BE2C (cell line): ENCODE data around the gene METTL24.

Source experiments
- DNase-seq: peaks from one replicate; pipeline ENCODE4 v3.0.0-alpha.2; 2020
- H3K27me3 ChIP-seq: fragments of 250-450 bp; sonication (Bioruptor Pico); 2 replicates; pipeline ENCODE4 v1.5.1; 2020; ENCODE audit warnings: mild to moderate bottlenecking
- H3K36me3 ChIP-seq: fragments of 250-450 bp; sonication (Bioruptor Pico); 2 replicates; pipeline ENCODE4 v1.5.1; 2020; ENCODE audit warnings: mild to moderate bottlenecking
- H3K4me1 ChIP-seq: fragments of 250-450 bp; sonication (Bioruptor Pico); 2 replicates; pipeline ENCODE4 v1.5.1; 2020
- H3K4me3 ChIP-seq: 2 replicates; pipeline ENCODE4 v1.5.1; 2011; ENCODE audit warnings: low read depth, low read length
- H3K9me3 ChIP-seq: fragments of 250-450 bp; sonication (Bioruptor Pico); 2 replicates; pipeline ENCODE4 v1.5.1; 2020
- TF ChIP-seq, protein P1 (sequence below): IDR thresholded peaks from 2 replicates; pipeline ENCODE4 v1.5.1; 2012; ENCODE audit warnings: mild to moderate bottlenecking, low read depth, low read length

METTL24 gene

DNA sequence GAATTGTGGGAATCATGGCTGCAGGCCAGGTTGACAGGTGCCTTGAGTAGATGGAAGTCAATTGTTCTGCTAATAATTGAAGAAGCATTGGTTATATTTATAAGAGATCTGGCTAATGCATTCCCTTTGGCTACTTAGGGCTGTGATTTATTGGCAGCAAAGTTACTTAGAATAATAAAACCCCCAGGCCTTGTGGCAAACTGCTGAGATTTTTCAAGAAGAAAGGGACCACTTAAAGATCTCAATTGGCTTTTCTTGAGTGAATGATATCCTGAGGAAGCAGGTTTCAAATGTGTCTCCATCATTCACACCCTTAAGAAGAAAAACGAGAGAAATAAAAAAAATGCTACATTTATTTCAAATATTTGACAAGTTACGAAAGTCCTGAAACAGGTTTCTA is 29.8 kb upstream of the METTL24 start:
- DNase-seq: no peak
- Histone ChIP-seq H3K4me3 (no peak overlapping the region), H3K4me1 (no peaks in the 10 kb centered on the region), H3K36me3 (no peaks in the 10 kb centered on the region), H3K9me3 (no peaks in the 10 kb centered on the region; the same call in 1 of the 2 replicates), H3K27me3 (no peaks in the 10 kb centered on the region)
- TF ChIP-seq, protein P1, sequence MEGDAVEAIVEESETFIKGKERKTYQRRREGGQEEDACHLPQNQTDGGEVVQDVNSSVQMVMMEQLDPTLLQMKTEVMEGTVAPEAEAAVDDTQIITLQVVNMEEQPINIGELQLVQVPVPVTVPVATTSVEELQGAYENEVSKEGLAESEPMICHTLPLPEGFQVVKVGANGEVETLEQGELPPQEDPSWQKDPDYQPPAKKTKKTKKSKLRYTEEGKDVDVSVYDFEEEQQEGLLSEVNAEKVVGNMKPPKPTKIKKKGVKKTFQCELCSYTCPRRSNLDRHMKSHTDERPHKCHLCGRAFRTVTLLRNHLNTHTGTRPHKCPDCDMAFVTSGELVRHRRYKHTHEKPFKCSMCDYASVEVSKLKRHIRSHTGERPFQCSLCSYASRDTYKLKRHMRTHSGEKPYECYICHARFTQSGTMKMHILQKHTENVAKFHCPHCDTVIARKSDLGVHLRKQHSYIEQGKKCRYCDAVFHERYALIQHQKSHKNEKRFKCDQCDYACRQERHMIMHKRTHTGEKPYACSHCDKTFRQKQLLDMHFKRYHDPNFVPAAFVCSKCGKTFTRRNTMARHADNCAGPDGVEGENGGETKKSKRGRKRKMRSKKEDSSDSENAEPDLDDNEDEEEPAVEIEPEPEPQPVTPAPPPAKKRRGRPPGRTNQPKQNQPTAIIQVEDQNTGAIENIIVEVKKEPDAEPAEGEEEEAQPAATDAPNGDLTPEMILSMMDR: no peak

DNA sequence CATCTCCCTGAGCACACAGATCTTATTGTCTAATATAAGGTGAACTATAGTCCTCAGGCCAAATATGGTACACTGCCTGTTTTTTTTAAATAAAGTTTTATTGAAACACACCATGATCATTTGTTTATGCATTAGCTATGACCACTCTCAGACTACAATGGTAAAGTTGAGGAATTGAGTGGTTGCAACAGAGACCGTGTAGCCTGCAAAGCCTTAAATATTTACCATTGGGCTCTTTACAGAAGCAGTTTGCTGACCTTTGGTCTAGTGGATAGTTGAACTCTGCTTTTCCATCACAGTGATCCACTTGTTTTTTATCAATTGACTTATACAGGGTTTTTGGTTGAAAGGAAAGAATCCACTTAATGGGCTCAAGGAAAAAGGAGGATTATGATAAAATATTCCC is 27.3 kb upstream of the METTL24 start:
- TF ChIP-seq, protein P1: no peak
- no peaks in the 10 kb centered on the region for H3K27me3 ChIP-seq
- H3K4me1 ChIP-seq: no peaks in the 10 kb centered on the region
- no peaks in the 10 kb centered on the region; the same call in 1 of the 2 replicates for H3K9me3 ChIP-seq
- H3K36me3 ChIP-seq: no peaks in the 10 kb centered on the region
- no peak for DNase-seq
- H3K4me3 ChIP-seq: no peak overlapping the region

DNA sequence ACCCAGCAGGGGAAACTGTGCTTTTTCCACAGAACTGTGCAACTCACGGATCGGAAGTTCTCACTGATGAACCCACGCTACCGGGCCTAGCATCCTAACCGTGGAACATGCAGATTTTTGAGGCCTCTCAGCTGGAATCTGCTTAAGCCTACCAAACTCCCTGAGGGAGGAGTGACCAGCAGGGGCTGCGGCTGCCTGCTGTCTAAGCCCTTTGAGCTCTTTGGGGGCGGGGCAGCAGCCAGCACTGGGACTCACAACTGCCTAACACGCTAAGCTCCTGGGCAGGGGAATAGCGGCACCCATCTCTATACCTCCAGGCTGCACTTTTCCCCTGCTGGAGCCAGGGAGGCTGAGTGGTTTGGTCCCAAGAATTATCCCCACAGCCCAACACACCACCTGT is 20.4 kb upstream of the METTL24 start:
- no peak for DNase-seq
- no peaks in the 10 kb centered on the region for H3K36me3 ChIP-seq
- no peaks in the 10 kb centered on the region for H3K27me3 ChIP-seq
- no peak overlapping the region for H3K4me3 ChIP-seq
- no peaks in the 10 kb centered on the region for H3K9me3 ChIP-seq
- H3K4me1 ChIP-seq: no peaks in the 10 kb centered on the region
- TF ChIP-seq, protein P1: no peak

- DNase-seq: no peak
- no peak overlapping the region for H3K4me3 ChIP-seq
- no peaks in the 10 kb centered on the region for H3K27me3 ChIP-seq
- no peaks in the 10 kb centered on the region for H3K36me3 ChIP-seq
- TF ChIP-seq, protein P1: no peak
- H3K9me3 ChIP-seq: no peaks in the 10 kb centered on the region
- H3K4me1 ChIP-seq: no peaks in the 10 kb centered on the region
These were observed 10.9 kb upstream of the METTL24 start for GRCh38 chr6:110369066-110369465.

DNA sequence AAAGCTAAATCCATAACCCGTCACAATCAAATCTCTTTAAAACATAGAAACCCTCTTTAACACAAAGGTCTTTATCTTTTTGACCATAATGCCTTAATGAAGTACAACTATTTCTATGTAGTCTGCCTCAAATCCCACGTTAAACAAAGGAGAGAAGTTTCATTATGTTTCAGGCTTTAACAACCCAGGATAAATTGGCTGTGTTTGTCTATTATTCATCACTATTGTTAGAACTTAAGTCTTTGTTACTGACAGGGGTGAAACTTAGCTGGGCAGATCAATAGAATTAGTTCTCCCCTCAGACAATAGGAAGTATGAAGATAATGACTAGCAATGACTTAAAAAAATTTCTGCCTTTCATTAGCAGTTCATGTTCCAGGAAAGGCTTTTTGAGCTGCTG is 10.1 kb upstream of the METTL24 start:
- Histone ChIP-seq H3K9me3 (no peaks in the 10 kb centered on the region), H3K4me3 (no peak overlapping the region), H3K27me3 (no peaks in the 10 kb centered on the region), H3K36me3 (no peaks in the 10 kb centered on the region), H3K4me1 (no peaks in the 10 kb centered on the region)
- TF ChIP-seq, protein P1: no peak
- no peak for DNase-seq

DNA sequence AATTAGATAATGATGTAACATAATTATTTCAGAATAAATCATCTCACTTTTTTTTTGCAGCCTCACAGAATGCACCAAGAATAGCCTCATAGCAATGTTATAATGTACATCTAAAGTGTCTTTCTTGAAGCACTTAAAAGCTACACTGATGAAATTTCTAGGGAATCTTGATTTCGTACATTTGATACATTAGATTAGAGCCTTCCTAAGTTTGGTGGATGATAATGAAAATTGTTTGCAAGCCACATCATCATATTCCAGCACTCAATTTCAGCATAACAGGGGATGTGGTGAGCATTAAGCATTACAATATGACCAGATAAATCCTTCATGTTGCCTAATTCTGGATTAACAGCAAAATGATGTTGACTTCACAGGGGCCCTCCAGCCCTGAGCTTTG is 9.7 kb upstream of the METTL24 start:
- Histone ChIP-seq H3K9me3 (no peaks in the 10 kb centered on the region), H3K4me3 (no peak overlapping the region), H3K27me3 (no peaks in the 10 kb centered on the region), H3K4me1 (no peaks in the 10 kb centered on the region), H3K36me3 (no peaks in the 10 kb centered on the region)
- no peak for DNase-seq
- TF ChIP-seq, protein P1: no peak
